ENCODE results near the gene MAX.

GRCh38 chr14:65134651-65135579 is 32.6 kb upstream of the MAX start:
- TF ChIP-seq REST (tag by site-specific recombination; IDR thresholded peaks at IDR 0.05) (no peak), CTCF (tag by site-specific recombination; IDR thresholded peaks at IDR 0.05) (no peak), ZNF585B (tag by site-specific recombination; IDR thresholded peaks at IDR 0.05) (no peak), PRDM6 (tag by site-specific recombination; IDR thresholded peaks at IDR 0.05) (no peak), HOXC10 (CRISPR knock-in tag; IDR thresholded peaks at IDR 0.05) (no peak), ZNF701 (tag by site-specific recombination; IDR thresholded peaks at IDR 0.05) (no peak), KLF9 (tag by site-specific recombination; IDR thresholded peaks at IDR 0.05; ENCODE audit: low read depth) (no peak), ZNF670 (tag by site-specific recombination; IDR thresholded peaks at IDR 0.05; ENCODE audit: low read depth) (no peak)
